HG03342 (cell line): ENCODE measurements around the gene NEU2.
A peak's percentile ranks its signal among the peaks of the same experiment; 100 is the strongest.
"Not testable (repeated sequence)": the region's sequence is repeated elsewhere in the genome, so short reads cannot be mapped to it uniquely, and the experiment has no call there.

Source experiments
- ATAC-seq: cut with Tn5 transposase; IDR thresholded peaks from one replicate; pipeline ENCODE4 v1.9.1; 2021; ENCODE audit warnings: mild to moderate bottlenecking, moderate library complexity; ENCODE audit not compliant: unreplicated experiment

Gene NEU2

GRCh38 chr2:233053928-233054784 is 21.7 kb downstream of the NEU2 start:
- ATAC-seq = no peak

- no peak for ATAC-seq
These were observed 22.9 kb downstream of the NEU2 start for GRCh38 chr2:233055362-233055761.

DNA sequence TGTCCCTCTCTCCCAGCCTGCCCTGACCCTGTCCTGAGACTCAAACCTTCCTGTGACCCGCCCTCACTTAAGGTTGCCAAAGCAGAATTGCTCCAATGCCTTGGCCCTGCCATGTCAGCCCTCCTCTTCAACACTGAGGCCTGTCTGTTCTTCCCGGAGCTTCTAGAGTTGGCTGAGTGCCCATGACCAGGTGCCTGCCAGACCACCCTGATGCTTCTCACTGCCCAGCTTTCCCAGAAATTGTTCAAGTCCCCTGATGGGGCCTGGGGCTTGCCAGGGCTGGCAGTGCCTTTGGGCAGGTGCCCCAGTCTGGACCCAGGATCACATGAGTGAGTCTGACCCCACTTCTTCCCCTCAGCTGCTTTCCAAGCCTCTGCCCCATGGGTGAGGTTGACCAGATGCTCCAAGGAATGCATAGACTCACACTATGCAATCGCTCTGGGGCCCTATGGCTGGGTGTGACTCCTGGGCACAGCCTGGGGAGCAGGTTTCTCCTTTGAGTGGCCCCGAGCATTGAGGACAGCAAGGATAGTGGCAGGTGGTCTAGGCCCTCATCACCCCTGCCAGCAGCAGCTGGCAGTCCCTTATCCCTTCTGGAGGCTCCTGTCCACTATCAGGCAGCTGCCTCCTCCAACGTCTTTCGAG is 24.6 kb downstream of the NEU2 start:
- no peak for ATAC-seq

- no peak for ATAC-seq
These were observed 26.5 kb downstream of the NEU2 start for GRCh38 chr2:233058717-233059546.

DNA sequence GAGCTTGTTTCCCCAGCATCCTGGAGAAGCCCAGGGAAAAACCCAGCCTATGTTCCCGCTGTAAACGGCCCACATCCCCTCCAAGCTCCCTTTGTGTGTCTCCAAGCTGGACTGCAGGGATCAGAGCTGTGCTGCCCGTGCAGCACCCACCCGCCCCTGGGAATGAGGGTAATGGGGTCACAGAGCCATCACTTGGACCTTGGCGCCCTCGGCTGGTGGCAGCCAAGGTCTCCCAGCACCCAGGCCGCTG is 27.0 kb downstream of the NEU2 start:
- ATAC-seq = no peak

DNA sequence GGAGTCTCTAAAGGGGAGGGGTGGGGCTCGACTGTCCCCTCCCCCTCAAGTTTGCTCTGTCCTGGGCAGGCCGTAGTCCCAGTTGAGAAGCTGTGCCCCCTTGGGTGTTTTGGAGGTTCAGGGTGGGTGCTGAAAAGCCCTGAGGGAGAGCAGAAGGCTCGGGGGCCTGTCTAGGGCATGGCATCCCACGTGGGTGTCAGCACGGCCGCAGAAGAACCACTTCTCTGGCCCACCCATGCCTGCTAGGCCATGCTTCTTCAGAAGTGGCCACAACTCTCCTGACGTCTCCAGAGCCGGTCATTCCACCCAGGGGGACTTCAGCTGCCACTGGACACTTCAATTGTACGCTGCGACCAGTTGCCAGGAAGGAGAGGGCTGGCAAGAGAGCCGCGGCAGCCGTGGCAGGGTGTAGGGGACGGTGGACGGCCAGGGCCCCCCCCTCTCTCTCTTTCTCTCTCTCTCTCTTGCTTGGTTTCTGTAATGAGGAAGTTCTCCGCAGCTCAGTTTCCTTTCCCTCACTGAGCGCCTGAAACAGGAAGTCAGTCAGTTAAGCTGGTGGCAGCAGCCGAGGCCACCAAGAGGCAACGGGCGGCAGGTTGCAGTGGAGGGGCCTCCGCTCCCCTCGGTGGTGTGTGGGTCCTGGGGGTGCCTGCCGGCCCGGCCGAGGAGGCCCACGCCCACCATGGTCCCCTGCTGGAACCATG is 27.5 kb downstream of the NEU2 start, which contains the start of gene INPP5D:
Gene INPP5D, plus strand, starts transcription at position 546 of the 704 bp plus-strand sequence. Its CDS starts 137 bp downstream, at position 683.
- peak; percentile 52 for ATAC-seq

GRCh38 chr2:233060501-233060979 is 28.1 kb downstream of the NEU2 start:
- ATAC-seq = no peak

GRCh38 chr2:233060980-233061590 is 28.6 kb downstream of the NEU2 start:
- peak; percentile 12 for ATAC-seq

- peak; percentile 29 for ATAC-seq
These were observed 29.3 kb downstream of the NEU2 start for GRCh38 chr2:233061591-233062450.

DNA sequence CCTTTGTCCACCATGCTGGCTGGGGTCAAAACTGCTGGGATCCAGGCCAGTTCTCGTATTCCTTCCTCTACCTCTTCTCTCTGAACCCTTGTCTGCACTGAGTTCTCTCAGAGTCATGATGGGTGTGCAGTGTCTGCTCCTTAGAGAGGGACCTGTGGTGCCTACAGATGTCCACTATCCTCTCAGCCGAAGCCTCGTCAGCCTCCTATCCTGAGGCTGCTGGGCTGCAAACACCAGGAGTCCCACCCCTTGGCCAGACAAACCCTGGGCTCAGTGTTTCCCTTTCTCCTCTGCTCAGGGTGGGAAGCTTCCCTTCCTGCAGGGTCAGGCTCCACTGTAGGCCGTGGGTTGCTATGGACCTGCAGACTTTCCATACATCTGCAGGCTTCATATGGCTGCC is 30.0 kb downstream of the NEU2 start:
- no peak for ATAC-seq

- ATAC-seq = no peak
These were observed 30.4 kb downstream of the NEU2 start for GRCh38 chr2:233062946-233063268.

- ATAC-seq = peak; percentile 45
These were observed 30.9 kb downstream of the NEU2 start for GRCh38 chr2:233063269-233063975.

DNA sequence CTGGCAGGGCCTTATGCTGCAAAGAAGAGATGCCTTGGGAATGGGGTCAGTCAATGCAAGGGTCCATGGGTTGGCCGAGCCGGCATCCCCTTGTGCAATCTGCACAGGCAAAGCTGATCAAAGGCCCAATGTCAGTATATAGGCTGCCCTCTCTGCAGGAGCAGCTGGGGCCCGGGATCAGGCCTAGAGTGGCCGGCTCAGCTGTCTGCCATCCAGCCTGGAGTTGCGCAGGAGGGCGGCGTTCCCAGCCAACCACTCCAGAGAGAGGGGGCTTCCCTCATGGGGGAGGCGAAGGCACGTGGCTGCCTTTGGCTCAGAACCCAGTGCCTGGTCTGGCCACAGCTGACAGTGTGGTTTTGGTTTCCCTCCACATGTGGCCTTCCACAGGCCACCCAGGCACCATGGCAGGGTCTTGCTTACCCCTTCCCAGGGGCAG is 31.5 kb downstream of the NEU2 start:
- ATAC-seq = no peak

- ATAC-seq = no peak
These were observed 32.2 kb downstream of the NEU2 start for GRCh38 chr2:233064530-233065199.

DNA sequence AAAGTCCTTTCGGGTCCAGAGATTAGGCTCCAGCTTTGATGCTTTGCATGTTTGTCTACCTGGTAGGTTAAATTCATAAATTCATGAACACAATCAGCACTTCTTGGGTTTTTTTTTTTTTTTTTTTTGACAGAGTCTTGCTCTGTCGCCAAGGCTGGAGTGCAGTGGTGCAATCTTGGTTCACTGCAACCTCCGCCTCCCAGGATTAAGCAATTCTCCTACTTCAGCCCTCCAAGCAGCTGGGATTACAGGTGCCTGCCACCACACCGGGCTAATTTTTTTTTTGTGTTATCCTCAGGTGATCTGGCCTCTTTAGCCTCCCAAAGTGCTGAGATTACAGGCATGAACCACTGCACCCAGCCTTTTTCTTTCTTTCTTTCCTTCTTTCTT is 32.7 kb downstream of the NEU2 start:
- not testable (repeated sequence) for ATAC-seq

GRCh38 chr2:233065954-233066470 is 33.5 kb downstream of the NEU2 start:
- ATAC-seq = no peak

GRCh38 chr2:233068762-233069418 is 36.4 kb downstream of the NEU2 start:
- ATAC-seq = no peak

DNA sequence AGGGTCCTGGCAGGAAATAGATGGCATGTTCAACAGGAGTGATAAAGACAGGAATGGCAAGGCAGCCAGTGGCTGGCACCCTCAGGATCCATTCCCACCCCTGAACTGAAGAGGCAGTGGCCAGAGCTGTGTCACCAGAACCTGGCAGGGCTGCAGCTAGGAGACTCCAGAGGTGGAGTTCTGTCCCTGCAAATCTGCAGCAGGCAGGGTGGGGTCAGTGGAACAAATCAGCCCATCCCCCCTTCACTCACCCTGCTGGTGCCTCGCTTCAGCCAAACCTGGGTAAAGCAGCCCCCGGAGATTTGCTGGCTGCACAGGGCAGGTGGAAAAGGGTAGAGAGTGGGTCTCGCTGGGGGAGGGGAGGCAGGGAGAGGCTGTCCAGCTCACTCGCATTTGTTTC is 40.4 kb downstream of the NEU2 start:
- no peak for ATAC-seq
